HG03159 (cell line): ENCODE results near the gene PPL.

Experiments
- ATAC-seq: cut with Tn5 transposase; IDR thresholded peaks from one replicate; pipeline ENCODE4 v1.9.1; 2021; ENCODE audit warnings: mild to moderate bottlenecking, moderate library complexity; ENCODE audit not compliant: unreplicated experiment

The PPL gene

GRCh38 chr16:4891097-4891885, 45.7 kb downstream of the PPL start:
- no peak for ATAC-seq

DNA sequence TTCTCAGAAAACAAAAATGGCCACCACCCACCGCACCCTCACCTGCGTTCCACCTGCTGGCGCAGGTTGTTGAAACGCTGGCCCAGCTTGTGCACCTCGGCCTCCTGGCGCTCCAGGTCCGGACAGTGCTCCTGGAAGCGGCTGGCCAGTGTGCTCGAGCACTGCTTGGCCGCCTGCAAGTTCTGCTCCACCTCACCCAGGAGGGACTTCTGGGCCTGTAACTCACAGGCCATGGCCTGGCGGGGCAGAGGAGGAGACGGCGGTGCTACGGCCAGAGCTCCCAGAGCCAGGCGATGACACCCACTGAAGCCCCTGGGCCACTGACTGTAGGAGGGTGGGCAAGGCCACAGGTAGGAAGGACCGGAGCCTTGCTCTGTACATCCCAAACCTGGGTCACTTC, 46.3 kb downstream of the PPL start:
- no peak for ATAC-seq

DNA sequence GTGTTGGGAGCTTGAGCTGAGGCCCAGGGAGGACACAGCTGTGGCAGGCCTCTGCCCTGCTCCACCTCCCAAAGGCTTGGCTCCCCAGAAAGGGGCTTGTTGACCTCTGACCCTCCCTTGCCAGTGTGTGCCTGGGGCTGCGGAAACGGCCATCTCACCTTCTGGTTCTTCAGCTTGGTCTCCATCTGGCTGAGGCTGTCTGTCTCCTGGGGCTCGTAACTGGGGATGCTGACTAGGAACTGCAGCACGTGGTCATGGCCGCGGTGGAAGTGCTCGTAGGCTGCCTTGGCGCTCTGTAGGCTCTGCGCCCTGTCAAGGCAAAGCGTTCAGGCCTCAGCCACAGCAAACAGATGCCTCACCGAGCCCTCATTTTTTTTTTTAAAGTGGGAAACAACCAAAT, 46.9 kb downstream of the PPL start:
- no peak for ATAC-seq

DNA sequence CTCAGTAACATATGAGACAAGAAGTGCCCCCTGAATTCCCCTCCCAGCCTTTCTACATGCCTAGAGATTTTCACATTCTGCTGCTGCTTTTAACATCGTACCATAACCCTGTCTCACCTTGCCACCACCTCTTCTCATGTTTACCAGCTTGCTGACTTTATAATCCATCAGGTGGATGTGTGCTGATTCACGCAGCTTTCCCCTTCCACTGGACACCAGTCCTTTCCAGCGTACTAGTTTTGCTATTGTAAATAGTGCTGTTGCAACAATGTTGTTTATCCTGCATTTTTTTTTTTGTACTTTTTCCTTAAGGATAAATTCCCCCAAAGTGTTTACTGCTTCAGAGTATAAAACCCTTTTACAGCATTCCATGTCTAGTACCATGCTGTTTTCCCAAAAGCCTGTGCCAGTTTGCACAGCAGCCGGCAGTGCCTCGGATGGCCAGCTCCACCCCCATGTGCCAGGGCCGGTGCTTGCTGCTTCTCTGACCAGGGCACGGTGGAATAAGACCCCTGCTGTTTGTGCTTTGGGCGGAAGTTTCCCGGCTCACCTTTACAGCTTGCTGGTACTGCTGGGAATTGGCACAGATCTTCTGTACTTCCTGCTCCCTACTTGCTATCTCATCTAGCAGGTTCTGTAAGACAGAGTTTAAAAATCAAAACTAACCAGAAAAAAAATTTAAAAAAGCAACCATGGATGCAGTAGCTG, 48.4 kb downstream of the PPL start:
- ATAC-seq, result no peak

- ATAC-seq, result no peak
Measured at GRCh38 chr16:4886151-4886550, 50.8 kb downstream of the PPL start.

DNA sequence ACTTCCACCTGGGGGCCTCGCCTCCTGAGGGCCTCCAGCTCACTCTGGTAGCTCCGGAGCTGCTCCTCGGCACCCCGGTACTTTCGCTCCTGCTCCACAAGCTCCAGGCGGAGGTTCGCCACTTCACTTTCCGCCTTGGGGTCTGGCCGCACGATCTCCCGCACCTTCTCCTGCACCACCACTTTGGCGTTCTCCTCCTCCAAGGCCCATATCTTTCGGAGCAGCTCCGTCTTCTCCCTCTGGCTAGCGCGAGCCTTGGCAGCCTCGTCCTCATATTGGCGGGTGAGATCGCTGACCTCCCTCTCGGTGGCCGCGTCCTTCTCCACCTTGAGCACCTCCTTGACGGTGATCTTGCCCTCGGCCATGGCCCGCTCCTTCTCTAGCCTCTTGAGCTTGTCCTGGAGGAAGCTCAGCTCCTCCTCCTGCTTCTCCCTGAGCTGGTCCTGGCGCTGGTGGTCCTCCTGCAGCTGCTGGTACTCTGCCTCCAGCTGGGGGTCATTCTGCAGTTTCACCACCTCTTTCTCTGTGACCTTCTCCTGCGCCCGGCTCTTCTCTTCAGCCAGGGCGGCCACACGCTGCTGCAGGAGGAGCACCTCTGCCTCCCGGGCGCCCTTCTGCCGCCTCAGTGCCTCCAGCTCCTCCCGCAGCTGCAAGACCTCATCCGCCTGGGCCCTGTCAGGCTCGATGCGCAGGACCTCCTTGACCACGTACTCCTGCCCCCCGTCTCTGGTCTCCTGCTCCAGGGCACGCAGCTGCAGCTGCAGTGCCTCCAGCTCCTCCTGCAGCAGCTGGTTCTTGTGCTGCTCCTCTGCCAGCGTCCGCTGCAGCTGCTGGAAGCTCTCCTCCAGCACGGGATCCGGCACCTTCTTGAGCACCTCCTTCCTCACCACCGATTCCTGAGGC, 51.7 kb downstream of the PPL start:
- ATAC-seq, result no peak

DNA sequence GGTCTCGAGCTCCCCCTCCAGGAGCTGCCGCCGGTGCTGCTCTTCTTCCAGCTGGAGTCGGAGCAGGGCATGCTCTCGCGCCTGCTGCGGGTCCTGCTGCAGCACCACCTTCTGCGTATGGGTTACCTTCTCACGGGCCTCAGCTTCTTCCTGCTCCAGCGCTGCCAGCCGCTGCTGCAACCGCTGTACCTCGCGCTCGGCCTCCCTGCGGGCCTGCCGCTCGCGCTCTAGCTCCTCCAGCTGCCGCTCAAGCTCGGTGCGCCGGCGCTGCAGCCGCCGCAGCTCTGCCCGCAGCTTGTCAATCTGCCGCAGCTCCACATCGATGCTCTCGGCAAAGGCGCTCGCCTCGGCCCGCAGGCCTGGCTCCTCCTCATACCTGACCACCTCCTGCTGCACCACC, 52.7 kb downstream of the PPL start:
- ATAC-seq, result no peak

DNA sequence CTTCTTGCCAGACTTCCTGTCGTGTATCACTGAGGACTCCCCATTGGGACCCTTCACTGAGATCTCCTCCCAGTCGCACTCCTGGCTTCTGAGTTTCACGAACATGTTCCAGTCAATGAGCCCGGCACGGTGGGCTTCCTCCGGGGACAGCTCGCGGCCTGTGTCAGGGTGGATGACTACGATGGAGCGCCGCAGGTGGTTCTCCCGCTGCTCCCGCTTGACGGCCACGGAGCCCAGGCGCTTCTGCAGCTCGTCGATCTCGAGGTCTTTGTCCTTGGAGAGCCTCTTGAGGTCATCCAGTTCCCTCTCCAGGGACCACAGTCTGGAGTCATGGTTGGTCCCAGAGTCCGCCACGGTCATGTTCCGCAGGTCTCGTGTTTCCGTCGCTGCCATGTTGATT, 53.4 kb downstream of the PPL start:
- no peak for ATAC-seq

DNA sequence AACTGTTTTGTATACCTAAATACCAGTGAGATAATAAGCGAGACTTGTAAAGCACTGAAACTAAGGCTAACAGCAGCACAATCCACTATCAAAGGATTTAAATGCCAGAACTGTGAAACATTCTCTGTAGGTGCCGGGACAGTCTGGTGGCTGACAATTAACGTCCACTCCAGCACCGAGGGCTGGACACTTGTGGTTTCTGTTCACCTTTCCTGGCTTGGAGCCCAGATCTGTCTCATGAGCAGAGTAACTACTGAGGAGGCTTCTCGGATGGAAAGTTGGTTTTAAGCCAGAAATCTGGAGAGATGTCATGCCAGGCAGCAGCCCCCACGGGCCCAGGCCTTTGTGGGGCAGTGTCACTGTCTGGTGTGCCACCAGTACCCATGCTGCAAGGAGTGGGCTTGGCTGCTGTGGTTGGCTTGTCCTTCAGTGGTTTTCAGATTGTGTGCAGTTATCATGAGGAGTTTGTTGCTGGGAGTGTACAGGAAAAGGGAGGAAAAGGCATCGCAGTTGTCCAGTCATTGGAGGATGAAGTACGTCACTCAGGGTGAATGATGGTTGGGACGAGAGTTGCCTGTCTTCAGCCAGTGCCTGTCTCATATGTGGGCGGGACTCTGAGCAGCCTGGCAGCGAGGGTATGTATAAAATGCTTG, 54.2 kb downstream of the PPL start:
- no peak for ATAC-seq

DNA sequence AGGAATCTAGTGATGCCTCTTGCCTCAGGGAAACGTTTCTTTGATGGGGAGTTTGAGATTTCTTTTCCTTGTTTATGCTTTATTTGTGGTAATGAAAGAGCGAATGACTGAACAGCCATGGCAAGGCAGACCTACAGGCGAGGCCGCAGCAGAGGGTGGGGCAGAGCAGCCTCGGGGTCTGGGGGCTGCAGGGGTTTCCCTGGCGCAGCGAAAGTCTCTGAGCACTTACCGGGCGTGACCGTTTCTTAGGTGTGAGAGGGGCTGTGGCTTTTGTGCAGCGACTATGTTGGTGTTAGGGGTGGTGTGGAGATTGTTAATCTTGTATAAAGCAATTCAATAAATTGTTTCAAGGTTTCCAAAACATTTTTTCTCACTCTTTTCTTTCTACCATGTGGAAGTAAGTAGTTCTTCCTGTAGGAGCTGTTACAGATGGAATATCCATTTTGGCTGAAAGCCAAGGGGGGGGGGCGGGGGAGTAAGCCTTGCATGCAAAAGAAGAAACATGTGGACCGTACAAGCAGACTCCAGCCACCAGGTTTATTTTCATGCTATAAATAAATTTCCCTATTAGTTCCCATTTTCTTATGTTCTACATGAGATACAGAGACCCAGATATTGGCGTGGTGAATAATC, 54.8 kb downstream of the PPL start:
- ATAC-seq, result no peak

DNA sequence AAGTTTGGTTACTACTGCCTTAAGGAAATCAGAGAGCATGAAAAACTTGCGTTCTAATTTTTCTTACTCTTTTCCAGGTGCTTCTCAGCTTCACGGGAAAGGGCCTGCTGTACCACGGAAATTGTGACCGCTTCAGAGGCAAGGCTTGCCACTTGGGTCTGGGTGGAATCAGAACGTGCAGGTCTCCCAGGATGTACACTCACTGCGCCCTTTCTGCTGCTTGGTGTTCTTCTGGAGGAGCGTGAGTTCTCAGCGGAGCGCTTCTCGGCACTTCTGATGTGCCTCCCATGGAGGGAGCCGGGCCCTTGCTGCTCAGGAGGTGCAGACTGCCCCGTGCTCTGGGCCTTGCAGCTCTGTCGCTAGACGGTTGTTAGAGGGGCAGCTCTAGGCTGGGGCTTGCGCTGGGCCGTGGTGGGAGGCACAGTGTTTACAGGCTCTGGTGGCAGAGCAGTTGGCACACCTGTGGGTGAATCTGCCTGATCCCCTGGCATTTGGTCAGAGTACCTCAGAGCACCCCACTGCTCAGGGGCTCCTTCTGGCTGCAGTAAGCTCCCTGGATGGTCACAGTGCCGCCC, 56.9 kb downstream of the PPL start:
- no peak for ATAC-seq

DNA sequence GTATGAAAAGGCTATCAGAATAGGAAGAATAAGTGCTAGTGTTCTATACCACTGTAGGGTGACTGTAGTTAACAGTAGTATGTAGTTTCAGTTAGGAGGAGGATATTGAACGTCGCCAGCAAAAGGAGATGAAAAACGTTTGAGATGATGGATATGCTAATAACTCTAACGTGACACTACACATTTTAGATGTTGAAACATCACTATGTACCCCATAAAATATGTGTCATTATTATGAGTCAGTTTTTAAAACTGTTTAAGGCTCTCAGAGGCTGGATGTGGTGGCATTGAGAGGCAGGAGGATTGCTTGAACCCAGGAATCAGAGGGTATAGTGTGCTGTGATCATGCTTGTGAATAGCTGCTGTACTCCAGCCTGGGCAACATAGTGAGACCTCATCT, 57.9 kb downstream of the PPL start:
- ATAC-seq, result no peak

DNA sequence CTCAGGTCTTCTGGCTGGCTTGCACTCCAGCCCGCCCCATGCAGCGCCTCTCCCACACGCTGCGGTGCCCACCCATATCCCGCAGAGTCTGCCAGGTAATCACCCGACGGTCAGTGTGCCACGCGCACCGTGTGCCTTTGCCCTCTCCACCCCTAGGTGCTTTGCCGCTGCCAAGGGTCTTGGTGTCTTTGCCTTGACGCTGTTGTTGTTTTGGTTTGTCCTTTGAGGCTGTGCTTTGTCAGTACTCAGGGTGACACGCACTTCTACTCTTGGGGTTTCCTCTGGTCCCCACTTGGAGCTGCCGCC, 59.6 kb downstream of the PPL start:
- ATAC-seq, result no peak

DNA sequence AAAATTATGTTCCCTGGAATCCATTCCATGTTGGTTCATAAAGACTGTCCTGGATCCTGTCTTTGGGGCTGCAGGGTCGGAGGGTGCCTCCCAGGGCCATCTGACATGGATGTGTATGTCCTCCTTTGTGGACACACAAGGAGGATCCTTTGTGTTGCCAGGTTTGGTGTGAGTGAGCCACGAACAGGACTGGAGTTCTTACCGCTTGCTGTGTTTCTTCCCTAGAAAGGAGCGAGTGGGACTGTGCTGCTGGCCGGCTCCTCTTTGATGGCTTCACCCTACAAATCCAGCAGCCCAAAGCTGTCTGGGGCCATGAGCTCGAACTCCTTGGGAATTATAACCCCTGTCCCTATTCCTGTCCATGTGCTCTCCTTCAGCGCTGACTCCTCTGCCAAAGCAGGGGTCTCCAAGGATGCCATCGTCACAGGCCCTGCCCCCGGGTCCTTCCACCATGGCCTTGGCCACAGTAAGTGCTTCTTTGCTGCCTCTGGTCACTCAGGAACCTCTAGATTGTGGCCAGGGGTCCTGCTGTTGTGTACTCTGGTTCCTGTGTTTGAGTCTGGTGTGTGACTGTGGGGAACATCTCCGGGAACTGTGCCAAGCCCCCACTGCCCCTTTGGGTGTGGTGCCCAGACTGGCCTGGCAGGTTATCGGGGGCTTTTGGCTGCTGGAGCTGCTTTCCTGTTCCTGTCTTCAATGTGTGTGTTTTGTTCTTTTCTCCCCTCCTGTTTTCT, 60.1 kb downstream of the PPL start:
- ATAC-seq, result no peak

DNA sequence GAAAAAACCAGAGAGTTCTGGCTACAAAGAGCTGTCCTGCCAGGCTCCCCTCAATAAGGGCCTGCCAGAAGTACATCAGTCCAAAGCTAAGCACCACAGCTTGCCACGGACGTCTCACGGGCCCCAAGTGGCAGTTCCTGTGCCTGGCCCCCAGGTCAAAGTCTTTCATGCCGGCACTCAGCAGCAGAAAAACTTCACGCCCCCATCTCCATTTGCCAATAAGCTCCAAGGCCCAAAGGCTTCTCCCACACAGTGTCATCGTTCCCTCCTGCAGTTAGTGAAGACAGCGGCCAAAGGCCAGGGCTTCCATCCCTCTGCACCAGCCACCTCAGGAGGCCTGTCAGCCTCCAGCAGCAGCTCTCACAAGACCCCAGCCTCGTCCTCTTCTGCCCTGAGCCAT, 62.3 kb downstream of the PPL start:
- no peak for ATAC-seq

DNA sequence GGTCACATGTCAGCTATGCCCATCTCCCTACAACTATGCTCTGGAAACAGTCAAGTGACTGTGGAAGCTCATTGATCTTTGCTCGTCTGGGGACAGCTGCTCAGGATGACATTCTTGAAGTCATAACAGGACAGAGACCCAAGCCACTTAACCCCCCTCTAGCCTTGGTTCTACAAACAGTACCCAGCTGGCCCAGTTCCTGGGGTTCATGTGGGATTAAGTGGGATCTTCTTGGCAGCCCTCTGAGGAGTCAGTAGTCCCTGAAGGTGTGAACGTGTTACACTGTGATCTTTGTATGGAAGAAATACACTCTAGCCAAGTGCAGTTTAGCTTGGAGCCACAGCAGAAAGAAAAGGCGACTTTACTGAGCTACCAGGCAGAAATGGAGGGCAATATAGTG, 63.9 kb downstream of the PPL start:
- no peak for ATAC-seq

DNA sequence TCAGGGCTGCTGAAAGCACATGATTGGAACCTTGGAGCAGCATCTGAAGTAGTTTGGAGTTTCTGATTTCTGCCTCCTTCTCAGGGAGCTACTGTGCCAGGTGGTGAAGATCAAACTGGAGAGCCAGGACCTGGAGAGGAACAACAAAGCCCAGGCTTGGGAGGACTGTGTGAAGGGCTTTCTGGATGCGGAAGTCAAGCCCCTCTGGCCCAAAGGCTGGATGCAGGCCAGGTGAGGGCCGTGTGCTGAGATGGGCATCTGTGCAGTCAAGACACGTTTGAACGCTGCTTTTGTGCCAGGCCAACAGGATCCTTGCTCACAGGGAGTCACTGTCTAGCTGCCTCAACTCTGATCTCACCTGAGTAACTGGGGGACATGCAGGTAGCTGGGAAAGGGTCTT, 65.9 kb downstream of the PPL start:
- ATAC-seq, result no peak

DNA sequence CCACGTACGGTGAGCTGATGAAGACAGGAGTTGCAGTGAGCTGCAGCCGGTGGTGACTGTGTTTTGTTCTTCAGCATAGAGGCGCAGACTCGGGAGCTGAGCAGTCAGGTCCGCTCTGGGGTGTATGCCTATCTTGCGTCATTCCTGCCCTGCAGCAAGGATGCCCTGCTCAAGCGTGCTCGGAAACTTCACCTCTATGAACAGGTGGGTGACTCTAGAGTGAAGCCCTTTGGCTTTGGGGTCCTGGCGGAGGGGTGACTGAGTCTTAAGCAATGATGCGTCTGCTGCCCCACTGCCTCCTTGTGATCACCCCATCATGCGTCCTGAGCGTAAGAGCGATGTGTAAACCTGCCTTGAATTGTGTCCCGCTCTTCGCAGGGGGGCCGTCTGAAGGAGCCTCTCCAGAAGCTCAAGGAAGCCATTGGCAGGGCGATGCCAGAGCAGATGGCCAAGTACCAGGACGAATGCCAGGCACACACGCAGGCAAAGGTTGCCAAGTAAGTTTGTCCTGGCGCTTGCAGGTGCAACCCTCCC, 66.7 kb downstream of the PPL start:
- no peak for ATAC-seq

GRCh38 chr16:4869147-4869805, 67.7 kb downstream of the PPL start:
- ATAC-seq, result no peak
